HepG2 (cell line): ENCODE data around the gene RABL6. TPM values are rescaled to one million over a fixed set of nuclear protein-coding genes. Genes with fewer than 3 reads are reported as not detected.

Source experiments
- ATAC-seq: fragments of 200-7000 bp; cut with Tn5 transposase; 3 replicates; pipeline ENCODE4 v1.9.1; 2020; ENCODE audit warnings: mild to moderate bottlenecking, moderate library complexity
- BruUV-seq: library from RNA; stranded (reverse); fragments of 400-500 nt; replicated peaks from 2 replicates; lab custom pipeline; 2021; lab: Mats Ljungman, UMichigan
- CTCF ChIA-PET: fragments of 300-600 bp; formaldehyde crosslinking; extraction: SDS; loops from one replicate; lab custom pipeline; 2021; ENCODE audit warnings: low total read pairs, inconsistent platforms, low intra/inter-chr PET ratio; lab: Yijun Ruan, JAX
- POLR2A ChIA-PET: fragments of 350-600 bp; sonication (Branson Sonifier 250); formaldehyde crosslinking; loops from one replicate; lab custom pipeline; 2020; ENCODE audit warnings: antibody characterized with exemption, inconsistent platforms; lab: Yijun Ruan, JAX
- DNase-seq: peaks from one replicate; pipeline ENCODE4 v3.0.0-alpha.2; 2015; ENCODE audit warnings: low spot score
- FAIRE-seq: peaks from 3 replicates; lab custom pipeline; 2011; peaks lifted over from hg19 to GRCh38; lab: Jason Lieb, UNC
- H2AFZ ChIP-seq: one replicate; pipeline ENCODE4 v1.6.1; 2011; ENCODE audit warnings: low read length, inconsistent platforms
- H3K27ac ChIP-seq: fragments of 300-600 bp; 3 replicates; pipeline ENCODE4 v1.8.0; 2011; ENCODE audit warnings: mixed run types, mild to moderate bottlenecking, mixed read lengths, low read length, inconsistent platforms; ENCODE audit not compliant: insufficient read depth; ENCODE audit errors: extremely low read length
- H3K27me3 ChIP-seq, 2 experiments: fragments of 200-600 bp in 1 of 2; 2 replicates in 1 of 2; 3 replicates in 1 of 2; pipeline versions ENCODE4 v1.6.0 to v1.8.0; 2011; ENCODE audit warnings: low read length in 2 of 2, mild to moderate bottlenecking in 2 of 2, moderate library complexity in 2 of 2, inconsistent platforms in 1 of 2; ENCODE audit not compliant: insufficient read depth in 2 of 2, control insufficient read depth in 1 of 2
- H3K36me3 ChIP-seq, 2 experiments: fragments of 200-600 bp in 1 of 2; replicated peaks in 1 of 2; 2 replicates in 1 of 2; 3 replicates in 1 of 2; pipeline versions ENCODE4 v1.5.1 to v1.8.0; 2011; ENCODE audit warnings: low read length in 2 of 2, inconsistent platforms in 1 of 2; ENCODE audit not compliant: insufficient read depth in 2 of 2, control insufficient read depth in 1 of 2
- H3K4me1 ChIP-seq: 2 replicates; pipeline ENCODE4 v1.5.1; 2012; ENCODE audit warnings: low read length, inconsistent platforms; ENCODE audit not compliant: insufficient read depth
- H3K4me2 ChIP-seq: 2 replicates; pipeline ENCODE4 v1.6.0; 2011; ENCODE audit warnings: low read depth, low read length, inconsistent platforms
- H3K4me3 ChIP-seq, 3 experiments: fragments of 200-600 bp in 1 of 3; sonication (generic), shearing (Covaris generic) in 1 of 3; replicated peaks in 1 of 3; 2 replicates each; pipeline ENCODE4 v1.5.1; 2011 to 2016; ENCODE audit warnings: low read length in 3 of 3, inconsistent platforms in 2 of 3, low read depth in 2 of 3, mild to moderate bottlenecking in 2 of 3, control low read depth in 1 of 3, mixed read lengths in 1 of 3; ENCODE audit not compliant: insufficient read depth in 1 of 3
- H3K79me2 ChIP-seq: one replicate; pipeline ENCODE4 v1.6.1; 2011; ENCODE audit warnings: low read length, inconsistent platforms; ENCODE audit not compliant: insufficient read depth
- H3K9ac ChIP-seq: 2 replicates; pipeline ENCODE4 v1.6.0; 2011; ENCODE audit warnings: mild to moderate bottlenecking, low read depth, low read length, inconsistent platforms; ENCODE audit not compliant: insufficient read depth
- H3K9me3 ChIP-seq: 2 replicates; pipeline ENCODE4 v1.5.1; 2012; ENCODE audit warnings: mild to moderate bottlenecking, low read length
- H4K20me1 ChIP-seq: 2 replicates; pipeline ENCODE4 v1.6.0; 2011; ENCODE audit warnings: inconsistent platforms, mild to moderate bottlenecking, low read length, moderate library complexity; ENCODE audit not compliant: insufficient read depth
- CBX1 ChIP-seq: IDR thresholded peaks from one replicate; pipeline ENCODE4 v1.6.1; 2016; ENCODE audit warnings: antibody characterized with exemption, low read depth
- MED8 ChIP-seq: sonication (generic); formaldehyde crosslinking; IDR thresholded peaks from 2 replicates; pipeline ENCODE4 v1.8.1; 2023; ENCODE audit warnings: mild to moderate bottlenecking, missing genetic modification reagents; ENCODE audit not compliant: insufficient replicate concordance
- PHB2 ChIP-seq: fragments of 450-650 bp; IDR thresholded peaks from 2 replicates; pipeline ENCODE4 v1.6.1; 2018; ENCODE audit not compliant: partially characterized antibody
- POLR2AphosphoS5 ChIP-seq: IDR thresholded peaks from 2 replicates; pipeline ENCODE4 v1.6.1; 2012; ENCODE audit warnings: low read depth, low read length
- ZBTB46 ChIP-seq: sonication (generic); formaldehyde crosslinking; IDR thresholded peaks from 2 replicates; pipeline ENCODE4 v1.4.0; 2020; ENCODE audit warnings: mild to moderate bottlenecking, missing genetic modification reagents, borderline replicate concordance
- ZSCAN30 ChIP-seq: sonication (generic); formaldehyde crosslinking; IDR thresholded peaks from 2 replicates; pipeline ENCODE4 v1.5.0; 2020; ENCODE audit warnings: mild to moderate bottlenecking, missing genetic modification reagents
- WGBS: methylation state at CpG from one replicate; pipeline ENCODE4 v1.1.6; 2017; ENCODE audit warnings: low lambda C conversion rate; 5-methylcytosine and 5-hydroxymethylcytosine counted together
- in situ Hi-C: cut with HindIII; loops from 2 replicates; pipeline ENCODE4 v1.10.0; 2017; ENCODE audit warnings: low pct_unique_long_range_greater_than_20kb; ENCODE audit not compliant: extremely low pct_ligation_motif_present
- intact Hi-C: fragments of 100-400 bp; cut with micrococcal nuclease; formaldehyde crosslinking; loops from one replicate; pipeline ENCODE4 v1.10.0; 2022; ENCODE audit not compliant: unreplicated experiment
- polyA plus RNA-seq, 8 experiments: library from polyadenylated mRNA; depleted of rRNA in 3 of 8; stranded (reverse) in 7 of 8; unstranded in 1 of 8; fragments of >200 nt; fragmentation: Illumina TruSeq in 4 of 8; extraction: Trizol in 4 of 8; gene quantifications; 2 replicates each; pipeline versions ENCODE4 v1.2.1 to v1.2.3, GENCODE V29; 2011 to 2016; ENCODE audit warnings: low read depth in 4 of 8, missing spikeins in 1 of 8, mixed read lengths in 1 of 8; ENCODE audit not compliant: insufficient read depth in 1 of 8
- total RNA-seq, 5 experiments: library from RNA; depleted of rRNA; stranded (reverse); fragments of >200 nt; fragmentation: Illumina TruSeq; extraction: Trizol; gene quantifications; 2 replicates each; pipeline ENCODE4 v1.2.3, GENCODE V29; 2016; ENCODE audit warnings: low read depth in 1 of 5
- TF ChIP-seq, protein P1 (sequence below): IDR thresholded peaks from 2 replicates; pipeline ENCODE4 v1.4.0; 2020; ENCODE audit warnings: mild to moderate bottlenecking, missing genetic modification reagents

The RABL6 gene
- total and polyA plus RNA-seq, 2 of the 13 experiments (the other 11 are each of a cell fraction or from before 2014, with no cell fraction given): 81.5 to 125 TPM

DNA sequence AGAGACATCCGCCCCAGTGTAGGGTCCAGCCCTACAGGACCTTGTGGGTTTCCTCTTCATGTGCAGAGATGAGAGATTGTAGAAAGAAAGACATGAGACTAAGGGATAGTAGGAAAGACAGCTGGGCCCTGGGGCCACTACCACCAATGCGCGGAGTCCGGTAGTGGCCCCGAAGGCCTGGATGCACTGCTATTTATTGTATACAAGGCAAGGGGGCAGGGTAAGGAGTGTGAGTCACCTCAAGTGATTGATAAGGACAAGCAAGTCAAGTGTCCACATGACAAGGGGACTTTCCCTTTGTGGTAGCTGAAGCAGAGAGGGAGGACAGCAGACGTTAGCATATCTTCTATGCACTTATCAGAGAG lies 22.8 kb upstream of the RABL6 start:
- 52% methylated on average over 6 of the region's 6 CpGs for WGBS
- CTCF ChIA-PET: interaction anchor here (0.7 to 1.4 kb wide), 2 partner anchors 15 to 19 kb away, joined by 3 to 7 read pairs; no protein-coding TSS in a partner anchor
- intact Hi-C loops: loop anchor here (1.0 to 10.0 kb wide), 4 partner anchors 27 to 142 kb away; partner anchors contain the start of genes LCN8, PHPT1 and TRAF2

More for the DNA sequence above, 22.8 kb upstream of the RABL6 start:
- Histone ChIP-seq H4K20me1 (no peaks in the 10 kb centered on the region), H3K9me3 (no peaks in the 10 kb centered on the region), H3K4me3 (no peak overlapping the region), H2AFZ (no peak overlapping the region), H3K9ac (0 out of 2 replicates have a peak overlapping the region, but pooled peaks have one; percentile 15), H3K27ac (peak overlapping the region; percentile 64), H3K36me3 (no peaks in the 10 kb centered on the region), H3K4me2 (peak overlapping the region; percentile 46), H3K27me3 (no peaks in the 10 kb centered on the region)
- no peak for DNase-seq
- in situ Hi-C loops: no loop called here
- POLR2A ChIA-PET: interaction anchor here (1.6 kb wide), 1 partner anchor 14 kb away, joined by 8 read pairs; no protein-coding TSS in a partner anchor
- no peak for ATAC-seq
- no peak for FAIRE-seq
- no TSS peak for BruUV-seq
- TF ChIP-seq PHB2: no peak
- no peak for TF ChIP-seq ZSCAN30 (CRISPR knock-in tag)
- no peak for TF ChIP-seq ZBTB46 (CRISPR knock-in tag)
- TF ChIP-seq MED8 (CRISPR knock-in tag): no peak
- TF ChIP-seq CBX1: no peak
- TF ChIP-seq, protein P1, sequence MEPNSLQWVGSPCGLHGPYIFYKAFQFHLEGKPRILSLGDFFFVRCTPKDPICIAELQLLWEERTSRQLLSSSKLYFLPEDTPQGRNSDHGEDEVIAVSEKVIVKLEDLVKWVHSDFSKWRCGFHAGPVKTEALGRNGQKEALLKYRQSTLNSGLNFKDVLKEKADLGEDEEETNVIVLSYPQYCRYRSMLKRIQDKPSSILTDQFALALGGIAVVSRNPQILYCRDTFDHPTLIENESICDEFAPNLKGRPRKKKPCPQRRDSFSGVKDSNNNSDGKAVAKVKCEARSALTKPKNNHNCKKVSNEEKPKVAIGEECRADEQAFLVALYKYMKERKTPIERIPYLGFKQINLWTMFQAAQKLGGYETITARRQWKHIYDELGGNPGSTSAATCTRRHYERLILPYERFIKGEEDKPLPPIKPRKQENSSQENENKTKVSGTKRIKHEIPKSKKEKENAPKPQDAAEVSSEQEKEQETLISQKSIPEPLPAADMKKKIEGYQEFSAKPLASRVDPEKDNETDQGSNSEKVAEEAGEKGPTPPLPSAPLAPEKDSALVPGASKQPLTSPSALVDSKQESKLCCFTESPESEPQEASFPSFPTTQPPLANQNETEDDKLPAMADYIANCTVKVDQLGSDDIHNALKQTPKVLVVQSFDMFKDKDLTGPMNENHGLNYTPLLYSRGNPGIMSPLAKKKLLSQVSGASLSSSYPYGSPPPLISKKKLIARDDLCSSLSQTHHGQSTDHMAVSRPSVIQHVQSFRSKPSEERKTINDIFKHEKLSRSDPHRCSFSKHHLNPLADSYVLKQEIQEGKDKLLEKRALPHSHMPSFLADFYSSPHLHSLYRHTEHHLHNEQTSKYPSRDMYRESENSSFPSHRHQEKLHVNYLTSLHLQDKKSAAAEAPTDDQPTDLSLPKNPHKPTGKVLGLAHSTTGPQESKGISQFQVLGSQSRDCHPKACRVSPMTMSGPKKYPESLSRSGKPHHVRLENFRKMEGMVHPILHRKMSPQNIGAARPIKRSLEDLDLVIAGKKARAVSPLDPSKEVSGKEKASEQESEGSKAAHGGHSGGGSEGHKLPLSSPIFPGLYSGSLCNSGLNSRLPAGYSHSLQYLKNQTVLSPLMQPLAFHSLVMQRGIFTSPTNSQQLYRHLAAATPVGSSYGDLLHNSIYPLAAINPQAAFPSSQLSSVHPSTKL: no peak
- peak; percentile 33; the same call in 1 of the 2 replicates for TF ChIP-seq POLR2AphosphoS5
- TF ChIP-seq, all 625 proteins: peak for 1
- Histone ChIP-seq H3K79me2 (no peaks in the 10 kb centered on the region), H3K4me1 (peaks cover 83% of the 10 kb centered on the region)
